ENCODE data around the gene OR2L5. TPM values are rescaled to one million over a fixed set of nuclear protein-coding genes. Genes with fewer than 3 reads are reported as not detected.

The OR2L5 gene
- total RNA-seq (2014; rRNA removed; shearing (Covaris generic)), result not detected in 2 replicates

DNA sequence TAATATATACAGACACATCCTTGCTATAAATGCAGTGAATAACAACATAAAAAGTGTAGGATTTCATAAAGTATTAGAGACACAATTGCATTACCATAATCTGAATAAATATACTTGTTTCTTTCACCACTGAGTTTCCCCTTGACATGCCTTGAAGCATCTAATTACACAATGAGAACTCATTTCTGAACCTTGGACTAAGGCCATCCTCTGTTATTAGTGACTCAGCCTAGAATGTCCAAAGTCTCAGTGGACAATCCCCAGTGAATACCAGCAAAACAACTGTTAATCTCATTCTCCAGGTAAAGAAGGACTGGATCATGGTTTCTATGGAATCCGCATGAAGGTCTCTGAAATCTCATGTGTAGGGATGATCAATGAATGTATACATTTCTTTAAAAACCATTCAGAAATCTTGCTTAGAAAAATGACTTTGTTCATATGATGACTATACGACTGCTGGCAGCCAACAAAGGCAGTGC, at the start of gene OR2L5:
OR2L5 (plus strand) TSS at position 432 of the 482 bp plus-strand sequence. CDS start 8,288 bp downstream, outside the sequence.
- no peak for DNase-seq (ENCODE audit: low spot score)

DNA sequence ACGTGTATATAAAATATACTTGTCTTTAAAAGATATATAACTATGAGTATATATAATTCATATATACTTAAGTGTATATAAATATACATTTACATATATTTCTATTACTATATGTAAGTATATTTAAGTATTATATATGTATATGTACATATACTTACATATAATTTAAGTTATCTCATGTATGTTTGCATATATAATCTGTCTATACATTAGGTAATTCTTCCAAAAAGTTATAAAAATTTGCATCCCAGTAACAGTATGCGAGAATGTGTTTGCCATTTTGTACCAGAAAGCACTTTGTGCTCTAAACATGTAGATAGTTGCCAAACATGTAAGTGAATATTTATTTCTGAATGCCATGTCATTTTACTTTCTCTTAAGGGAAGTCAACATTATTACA, 48.5 kb upstream of the OR2L5 start, which contains the start of gene OR2AK2:
OR2AK2 (plus strand) TSS at position 301 of the 400 bp plus-strand sequence. CDS start 144 bp downstream, outside the sequence.
- no peak for DNase-seq (ENCODE audit: low spot score)

GRCh38 chr1:247966532-247967204, 46.8 kb upstream of the OR2L5 start:
- DNase-seq (ENCODE audit: low spot score), result no peak

DNA sequence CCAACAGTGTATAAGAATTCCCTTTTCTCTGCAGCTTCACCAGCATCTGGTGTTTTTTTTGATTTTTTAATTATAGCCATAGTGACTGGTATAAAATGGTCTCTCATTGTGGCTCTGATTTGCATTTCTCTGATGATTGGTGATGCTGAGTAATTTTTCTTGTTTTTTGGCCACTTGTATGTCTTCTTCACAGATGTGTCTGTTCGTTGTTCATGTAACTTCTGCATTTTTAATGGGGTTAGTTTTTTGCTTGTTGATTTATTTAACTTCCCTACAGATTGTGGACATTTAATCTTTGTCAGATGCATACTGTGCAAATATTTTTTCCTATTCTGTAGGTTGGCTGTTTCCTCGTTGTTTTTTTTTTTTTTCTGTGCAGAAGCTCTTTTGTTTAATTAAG, 20.5 kb upstream of the OR2L5 start:
- no peak for DNase-seq (ENCODE audit: low spot score)

- no peak for DNase-seq (ENCODE audit: low spot score)
Observed at GRCh38 chr1:247998811-247999210, 14.6 kb upstream of the OR2L5 start.

- no peak for DNase-seq (ENCODE audit: low spot score)
Observed at GRCh38 chr1:248000169-248000568, 13.3 kb upstream of the OR2L5 start.

DNA sequence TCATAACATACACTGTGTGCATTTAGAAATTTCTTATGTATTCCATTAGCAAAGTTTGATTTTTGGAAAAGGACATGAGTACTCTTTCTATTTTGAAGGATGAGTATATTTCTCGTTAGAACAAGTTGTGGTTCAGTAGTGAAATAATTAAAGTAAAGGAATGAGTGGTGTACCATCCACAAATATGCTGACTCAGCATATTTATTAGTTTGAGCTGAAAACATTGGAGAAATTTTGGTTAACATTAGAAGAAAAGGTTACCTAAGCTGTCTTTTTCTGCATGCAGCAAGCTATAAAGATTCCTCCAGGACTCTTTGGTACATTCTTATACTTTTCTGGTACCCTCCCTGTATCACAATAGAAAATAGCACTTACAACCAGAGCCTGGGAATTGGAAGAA, 5.7 kb upstream of the OR2L5 start:
- no peak for DNase-seq (ENCODE audit: low spot score)

- DNase-seq (ENCODE audit: low spot score), result no peak
Observed at GRCh38 chr1:248009681-248010080, 3.8 kb upstream of the OR2L5 start.

DNA sequence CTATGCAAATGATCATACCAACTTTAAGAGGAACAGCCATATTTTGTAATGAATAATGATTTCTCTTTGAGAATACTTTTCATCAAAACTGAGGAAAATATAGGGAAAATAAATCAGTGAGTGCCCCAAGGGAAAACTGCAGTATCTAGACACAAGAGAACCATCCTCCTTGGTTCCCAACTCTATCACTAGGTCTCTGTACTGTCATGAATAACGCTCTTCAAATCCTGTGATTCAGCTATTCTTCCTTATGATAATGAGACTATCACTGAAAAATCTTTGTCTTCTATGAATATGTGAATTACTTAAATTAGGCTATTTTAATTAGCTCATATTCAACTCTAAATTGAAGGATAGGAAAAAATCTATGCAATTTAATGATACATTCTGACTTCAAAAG, 2.3 kb downstream of the OR2L5 start:
- no peak for DNase-seq (ENCODE audit: low spot score)

- no peak for DNase-seq (ENCODE audit: low spot score)
Observed at GRCh38 chr1:248029770-248030169, 16.3 kb downstream of the OR2L5 start, which contains the start of gene OR2L2. OR2L2 (plus strand) TSS chr1:248030070; CDS start chr1:248038268, 8,198 bp downstream.

- no peak for DNase-seq (ENCODE audit: low spot score)
Observed at GRCh38 chr1:248045209-248045608, 31.7 kb downstream of the OR2L5 start.

DNA sequence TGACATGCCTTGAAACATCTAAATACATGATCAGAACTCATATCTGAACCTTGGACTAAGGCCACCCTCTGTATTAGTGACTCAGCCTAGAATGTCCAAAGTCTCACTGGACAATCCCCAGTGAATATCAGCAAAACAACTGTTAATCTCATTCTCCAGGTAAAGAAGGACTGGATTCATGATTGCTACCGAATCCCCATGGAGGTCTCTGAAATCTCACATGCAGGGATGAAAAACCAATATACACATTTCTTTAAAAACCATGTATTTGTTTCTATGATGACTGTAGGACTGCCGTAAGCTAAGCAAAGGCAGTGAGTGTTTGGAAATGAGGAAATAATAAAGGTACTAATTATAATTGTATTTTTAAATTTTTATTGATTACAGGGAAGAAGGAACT, 33.1 kb downstream of the OR2L5 start, which contains the start of gene OR2L3:
OR2L3 (plus strand) TSS at position 301 of the 400 bp plus-strand sequence. CDS start 13,846 bp downstream, outside the sequence.
- DNase-seq (ENCODE audit: low spot score), result no peak

- no peak for DNase-seq (ENCODE audit: low spot score)
Observed at GRCh38 chr1:248047008-248047407, 33.5 kb downstream of the OR2L5 start.

DNA sequence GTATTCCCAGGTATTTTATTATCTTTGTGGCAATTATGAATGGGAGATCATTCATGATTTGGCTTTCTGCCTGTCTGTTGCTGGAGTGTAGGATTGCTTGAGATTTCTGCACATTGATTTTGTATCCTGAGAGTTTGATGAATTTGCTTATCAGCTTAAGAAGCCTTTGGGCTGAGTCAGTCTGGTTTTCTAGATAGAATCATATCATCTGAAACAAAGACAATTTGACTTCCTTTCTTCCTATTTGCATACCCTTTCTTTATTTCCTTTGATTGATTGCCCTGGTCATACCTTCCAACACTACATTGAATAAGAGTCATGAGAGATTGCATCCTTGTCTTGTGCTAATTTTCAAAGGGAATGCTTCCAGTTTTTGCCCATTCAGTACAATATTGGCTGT, 41.2 kb downstream of the OR2L5 start:
- DNase-seq (ENCODE audit: low spot score), result no peak

DNA sequence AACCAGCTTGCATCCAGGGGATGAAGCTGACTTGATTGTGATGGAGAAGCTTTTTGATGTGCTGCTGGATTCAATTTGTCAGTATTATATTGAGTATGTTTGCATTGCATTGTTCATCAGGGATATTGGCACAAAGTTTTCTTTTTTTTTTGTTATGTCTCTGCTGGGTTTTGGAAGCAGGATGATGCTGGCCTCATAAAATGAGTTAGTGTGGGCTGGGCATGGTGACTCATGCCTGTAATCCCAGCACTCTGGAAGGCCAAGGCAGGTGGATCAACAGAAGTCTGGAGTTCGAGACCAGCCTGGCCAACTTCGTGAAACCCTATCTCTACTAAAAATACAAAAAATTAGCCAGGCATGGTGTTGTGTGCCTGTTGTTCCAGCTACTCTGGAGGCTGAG, 41.8 kb downstream of the OR2L5 start:
- no peak for DNase-seq (ENCODE audit: low spot score)

DNA sequence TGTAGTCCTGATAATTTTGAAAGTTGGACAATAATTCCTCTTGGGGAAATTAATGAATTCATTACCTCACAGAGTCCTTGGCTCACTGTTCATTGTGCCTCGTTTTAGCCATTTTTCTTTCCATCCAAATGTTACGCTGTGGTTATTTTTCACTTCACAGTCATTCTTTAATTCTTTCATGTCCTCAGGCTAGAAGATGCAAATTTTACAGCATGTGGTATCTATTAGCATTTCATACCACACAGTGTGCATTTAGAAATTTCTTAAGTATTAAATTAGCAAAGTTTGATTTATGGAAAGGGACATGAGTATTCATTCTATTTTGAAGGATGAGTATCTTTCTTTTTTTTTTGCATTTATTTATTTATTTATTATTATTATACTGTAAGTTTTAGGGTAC, 51.6 kb downstream of the OR2L5 start:
- DNase-seq (ENCODE audit: low spot score), result no peak

- no peak for DNase-seq (ENCODE audit: low spot score)
Observed at GRCh38 chr1:248065604-248066003, 52.1 kb downstream of the OR2L5 start.

Small RNAs within 50 kb of the gene (small RNA-seq; reads per million reads assigned to genes)
- gene RF00019, result not detected

Other genes with a start within 250 kb of the OR2L5 start
- gene OR14A16, start 189.5 kb upstream of the OR2L5 start, total RNA-seq (2014; rRNA removed; shearing (Covaris generic)), result not detected in 2 replicates
- not detected in 2 replicates for gene OR11L1, start 171.8 kb upstream of the OR2L5 start, total RNA-seq (2014; rRNA removed; shearing (Covaris generic))
- not detected in 2 replicates for gene TRIM58, start 156.5 kb upstream of the OR2L5 start, total RNA-seq (2014; rRNA removed; shearing (Covaris generic))
- not detected in 2 replicates for gene OR2W3, start 118.1 kb upstream of the OR2L5 start, total RNA-seq (2014; rRNA removed; shearing (Covaris generic))
- gene OR2T8, start 93.4 kb upstream of the OR2L5 start, total RNA-seq (2014; rRNA removed; shearing (Covaris generic)), result not detected in 2 replicates
- gene OR2AJ1, start 88.8 kb upstream of the OR2L5 start, total RNA-seq (2014; rRNA removed; shearing (Covaris generic)), result not detected in 2 replicates
- gene OR2L8, start 64.8 kb upstream of the OR2L5 start, total RNA-seq (2014; rRNA removed; shearing (Covaris generic)), result not detected in 2 replicates
- gene OR2AK2, start 48.4 kb upstream of the OR2L5 start, total RNA-seq (2014; rRNA removed; shearing (Covaris generic)), result not detected in 2 replicates
- gene OR2L2, start 16.4 kb downstream of the OR2L5 start, total RNA-seq (2014; rRNA removed; shearing (Covaris generic)), result not detected in 2 replicates
- gene OR2L3, start 33.2 kb downstream of the OR2L5 start, total RNA-seq (2014; rRNA removed; shearing (Covaris generic)), result not detected in 2 replicates
- gene OR2L13, start 81.5 kb downstream of the OR2L5 start, total RNA-seq (2014; rRNA removed; shearing (Covaris generic)), result not detected in 2 replicates
- gene OR2M5, start 131.5 kb downstream of the OR2L5 start, total RNA-seq (2014; rRNA removed; shearing (Covaris generic)), result not detected in 2 replicates
- gene OR2M2, start 161.2 kb downstream of the OR2L5 start, total RNA-seq (2014; rRNA removed; shearing (Covaris generic)), result not detected in 2 replicates
- gene OR2M3, start 183.6 kb downstream of the OR2L5 start, total RNA-seq (2014; rRNA removed; shearing (Covaris generic)), result not detected in 2 replicates
- not detected in 2 replicates for gene OR2M4, start 217.8 kb downstream of the OR2L5 start, total RNA-seq (2014; rRNA removed; shearing (Covaris generic))

Data from HT-29 (cell line).